ENCODE measurements around the gene VSX2.

The VSX2 gene

GRCh38 chr14:74299061-74299545 is 59.9 kb downstream of the VSX2 start:
- Mint-ChIP-seq H3K36me3 (peaks cover 38% of the 10 kb centered on the region), H3K27ac (no peak overlapping the region), H3K9me3 (no peaks in the 10 kb centered on the region), H3K4me3 (no peak overlapping the region), H3K4me1 (peaks cover 23% of the 10 kb centered on the region), H3K27me3 (no peaks in the 10 kb centered on the region)
- ATAC-seq, result no peak

- Mint-ChIP-seq H3K4me1 (peaks cover 23% of the 10 kb centered on the region), H3K27ac (peak overlapping the region; percentile 93), H3K36me3 (peaks cover 23% of the 10 kb centered on the region), H3K4me3 (peak overlapping the region; percentile 99), H3K9me3 (no peaks in the 10 kb centered on the region), H3K27me3 (no peaks in the 10 kb centered on the region)
- ATAC-seq, result no peak
Observed at GRCh38 chr14:74301594-74302151, 62.4 kb downstream of the VSX2 start.

GRCh38 chr14:74302152-74302628 is 62.9 kb downstream of the VSX2 start:
- Mint-ChIP-seq H3K36me3 (peaks cover 23% of the 10 kb centered on the region), H3K9me3 (no peaks in the 10 kb centered on the region), H3K27me3 (no peaks in the 10 kb centered on the region), H3K27ac (peak overlapping the region; percentile 93), H3K4me3 (peak overlapping the region; percentile 99), H3K4me1 (peaks cover 23% of the 10 kb centered on the region)
- ATAC-seq, result peak; percentile 75

- H3K27me3 Mint-ChIP-seq, result no peaks in the 10 kb centered on the region
- peak within 1 kb of the TSS; percentile 93 for H3K27ac Mint-ChIP-seq
- H3K9me3 Mint-ChIP-seq, result no peaks in the 10 kb centered on the region
- peak within 1 kb of the TSS; percentile 99 for H3K4me3 Mint-ChIP-seq
- peak; percentile 100 for ATAC-seq
- H3K36me3 Mint-ChIP-seq, result peaks cover 18% of the 10 kb centered on the region
- H3K4me1 Mint-ChIP-seq, result peaks cover 23% of the 10 kb centered on the region
Observed at GRCh38 chr14:74302634-74303569, 63.7 kb downstream of the VSX2 start, which contains the start of gene ABCD4. Gene ABCD4, minus strand, starts transcription at chr14:74302934. Its CDS starts 22 bp downstream, at chr14:74302912.

DNA sequence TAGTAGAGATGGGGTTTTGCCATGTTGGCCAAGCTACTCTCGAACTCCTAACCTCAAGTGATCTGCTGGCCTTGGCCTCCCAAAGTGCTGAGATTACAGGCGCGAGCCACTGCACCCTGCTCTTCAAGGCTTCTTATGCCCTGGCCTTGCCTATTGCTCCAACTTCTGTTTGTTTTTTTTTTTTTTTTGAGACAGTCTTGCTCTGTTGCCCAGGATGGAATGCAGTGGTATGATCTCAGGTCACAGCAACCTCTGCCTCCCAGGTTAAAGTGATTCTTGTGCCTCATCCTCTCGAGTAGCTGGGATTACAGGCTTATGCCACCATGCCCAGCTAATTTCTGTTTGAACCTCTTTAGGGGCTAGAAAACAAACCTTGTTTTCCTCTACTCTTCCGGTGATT is 69.4 kb downstream of the VSX2 start:
- H3K27ac Mint-ChIP-seq, result no peak overlapping the region
- no peaks in the 10 kb centered on the region for H3K36me3 Mint-ChIP-seq
- no peaks in the 10 kb centered on the region for H3K4me1 Mint-ChIP-seq
- ATAC-seq, result no peak
- H3K9me3 Mint-ChIP-seq, result no peaks in the 10 kb centered on the region
- no peaks in the 10 kb centered on the region for H3K27me3 Mint-ChIP-seq
- H3K4me3 Mint-ChIP-seq, result no peak overlapping the region

GRCh38 chr14:74309125-74310022 is 70.1 kb downstream of the VSX2 start:
- H3K9me3 Mint-ChIP-seq, result no peaks in the 10 kb centered on the region
- ATAC-seq, result no peak
- no peaks in the 10 kb centered on the region for H3K36me3 Mint-ChIP-seq
- no peaks in the 10 kb centered on the region for H3K27me3 Mint-ChIP-seq
- no peak overlapping the region for H3K27ac Mint-ChIP-seq
- no peak overlapping the region for H3K4me3 Mint-ChIP-seq
- H3K4me1 Mint-ChIP-seq, result no peaks in the 10 kb centered on the region

DNA sequence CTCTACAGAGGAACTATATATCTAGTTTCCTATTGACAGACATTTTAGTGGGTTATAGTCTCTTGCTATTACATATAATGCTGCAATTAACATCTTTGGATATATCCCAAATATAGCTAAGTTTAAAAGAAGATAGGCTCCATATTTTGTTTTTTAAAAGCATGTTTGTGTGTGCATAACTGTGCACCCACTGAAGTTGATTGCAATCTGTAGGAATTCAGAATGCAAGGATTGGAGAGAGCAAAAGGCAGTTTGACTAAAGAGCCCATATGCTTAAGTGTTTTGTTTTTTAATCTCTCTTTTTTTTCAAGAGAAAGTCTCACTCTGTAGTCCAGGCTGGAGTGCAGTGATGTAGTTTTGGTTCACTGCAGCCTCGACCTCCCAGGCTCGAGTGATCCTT is 72.9 kb downstream of the VSX2 start:
- ATAC-seq, result no peak
- H3K9me3 Mint-ChIP-seq, result no peaks in the 10 kb centered on the region
- no peaks in the 10 kb centered on the region for H3K27me3 Mint-ChIP-seq
- H3K27ac Mint-ChIP-seq, result no peak overlapping the region
- no peaks in the 10 kb centered on the region for H3K36me3 Mint-ChIP-seq
- H3K4me1 Mint-ChIP-seq, result no peaks in the 10 kb centered on the region
- H3K4me3 Mint-ChIP-seq, result no peak overlapping the region
